GM21786 (cell line): ENCODE data around the gene PJA1.

Experiments
- ATAC-seq: cut with Tn5 transposase; IDR thresholded peaks from one replicate; pipeline ENCODE4 v1.9.1; 2021; ENCODE audit not compliant: unreplicated experiment

Gene PJA1

GRCh38 chrX:69144838-69145680 lies 20.2 kb downstream of the PJA1 start:
- no peak for ATAC-seq

- ATAC-seq, result no peak
Observed at GRCh38 chrX:69143530-69143929, 21.7 kb downstream of the PJA1 start.

- no peak for ATAC-seq
Observed at GRCh38 chrX:69142788-69143469, 22.3 kb downstream of the PJA1 start.

GRCh38 chrX:69140837-69141236 lies 24.4 kb downstream of the PJA1 start:
- ATAC-seq, result no peak

DNA sequence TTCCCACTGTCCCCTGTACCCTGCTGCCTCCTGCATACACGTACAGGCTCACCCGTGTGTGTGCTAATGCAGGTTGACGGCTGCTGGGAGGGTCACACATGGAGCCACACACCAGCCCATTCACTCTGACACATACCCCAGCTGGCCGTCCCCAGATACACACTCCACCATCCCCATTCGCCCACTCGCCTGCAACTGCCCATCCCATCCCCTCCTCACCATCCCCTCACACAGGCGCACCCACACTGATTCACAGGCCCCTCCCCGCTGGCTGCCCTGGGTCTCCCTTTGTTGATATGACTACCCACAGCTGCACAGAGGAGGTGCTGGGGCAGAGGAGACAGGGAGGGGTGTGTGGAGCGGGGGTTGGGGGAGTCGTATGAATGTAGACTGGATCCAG lies 25.7 kb downstream of the PJA1 start:
- no peak for ATAC-seq

- ATAC-seq, result no peak
Observed at GRCh38 chrX:69138512-69138911, 26.7 kb downstream of the PJA1 start.

DNA sequence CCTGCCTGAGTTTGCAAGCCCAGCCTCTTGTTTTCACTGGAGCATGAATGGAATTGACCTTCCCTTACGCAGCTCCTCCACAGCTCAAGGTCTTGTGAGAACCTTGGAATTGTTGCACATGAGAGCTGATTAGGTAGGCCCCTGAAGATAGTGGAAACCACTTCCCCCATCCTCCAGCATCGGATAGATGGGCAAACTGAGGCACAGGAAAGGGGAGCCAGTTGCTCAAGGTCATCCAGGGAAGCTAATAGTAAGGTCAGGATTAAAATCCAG lies 27.2 kb downstream of the PJA1 start:
- no peak for ATAC-seq

DNA sequence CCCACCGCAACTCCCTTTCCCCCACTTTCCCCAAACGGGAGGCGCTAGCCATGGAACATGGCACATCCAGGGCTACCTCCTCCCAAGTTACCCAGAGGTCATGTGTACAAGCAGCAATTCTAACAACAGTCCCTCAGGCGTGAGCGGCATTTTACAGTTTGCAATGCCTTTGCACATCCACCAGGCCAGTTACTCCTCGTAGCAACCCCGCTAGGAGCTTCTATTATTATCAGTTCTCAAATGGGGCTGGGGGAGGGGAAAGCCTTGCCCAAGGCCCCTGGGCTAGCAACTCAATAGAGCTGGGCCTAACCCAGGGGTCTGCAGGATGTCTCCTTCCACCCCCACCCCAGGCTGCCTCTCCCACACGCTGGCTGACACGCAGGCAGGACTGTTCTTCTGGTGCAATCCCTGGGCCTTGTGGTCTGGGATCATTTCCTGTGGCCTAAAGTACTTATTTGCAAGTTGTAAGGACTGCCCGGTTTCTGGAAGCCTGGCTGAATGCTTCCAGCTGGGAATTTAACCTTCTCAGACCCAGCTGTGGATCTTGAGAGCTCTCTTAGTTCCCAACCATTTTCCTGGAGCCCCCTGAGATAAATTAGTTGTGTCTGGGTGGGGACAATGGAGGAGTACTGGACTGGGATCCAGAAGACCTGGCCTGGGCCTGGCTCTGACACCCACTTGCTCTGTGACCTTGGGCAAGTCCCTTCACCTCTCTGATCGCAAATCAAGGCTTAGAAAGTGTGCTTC lies 27.7 kb downstream of the PJA1 start:
- ATAC-seq, result no peak

GRCh38 chrX:69136546-69137331 lies 28.5 kb downstream of the PJA1 start:
- ATAC-seq, result no peak

GRCh38 chrX:69133921-69134542 lies 31.2 kb downstream of the PJA1 start:
- no peak for ATAC-seq

GRCh38 chrX:69131886-69132285 lies 33.4 kb downstream of the PJA1 start:
- no peak for ATAC-seq

GRCh38 chrX:69130439-69130838 lies 34.8 kb downstream of the PJA1 start:
- ATAC-seq, result no peak

- no peak for ATAC-seq
Observed at GRCh38 chrX:69128588-69128987, 36.7 kb downstream of the PJA1 start.

DNA sequence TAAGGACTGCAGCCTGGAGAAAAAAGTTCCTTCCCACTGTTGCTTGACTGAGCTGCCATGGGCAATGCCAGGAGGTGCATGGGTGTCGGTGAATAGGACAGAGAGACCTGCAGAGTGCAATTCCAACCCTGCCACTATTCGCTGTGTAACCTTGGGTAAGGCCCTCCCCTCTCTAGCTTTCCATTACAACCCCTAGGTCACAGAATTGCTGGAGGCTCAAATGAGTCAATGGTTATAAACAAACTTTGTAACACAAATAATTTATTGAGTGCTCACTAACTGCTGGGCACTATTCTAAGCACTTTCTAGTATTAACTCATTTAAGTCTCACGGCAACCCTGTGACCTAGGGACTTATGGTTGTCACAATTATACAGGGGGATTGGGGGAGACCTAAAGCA lies 37.8 kb downstream of the PJA1 start:
- no peak for ATAC-seq

DNA sequence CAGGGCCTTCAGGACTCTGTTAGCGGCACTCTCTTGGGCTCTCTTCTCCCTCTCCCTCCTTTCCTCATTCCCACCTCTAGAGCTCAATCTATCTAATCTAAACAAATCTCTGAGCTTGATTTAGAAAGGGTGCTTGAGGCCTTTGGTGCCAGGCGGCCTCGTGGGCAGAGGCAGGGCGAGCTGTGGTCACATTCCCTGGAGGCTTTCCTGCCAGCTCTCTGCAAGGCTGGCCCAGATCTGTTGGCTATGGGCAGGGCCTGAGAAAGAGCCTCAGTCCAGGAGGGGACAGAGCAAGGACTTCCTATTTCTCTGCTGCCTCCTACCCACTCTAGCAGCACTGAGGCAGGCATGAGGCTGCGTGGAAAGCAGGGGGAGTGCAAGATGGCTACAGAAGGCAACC lies 38.6 kb downstream of the PJA1 start:
- ATAC-seq, result no peak

DNA sequence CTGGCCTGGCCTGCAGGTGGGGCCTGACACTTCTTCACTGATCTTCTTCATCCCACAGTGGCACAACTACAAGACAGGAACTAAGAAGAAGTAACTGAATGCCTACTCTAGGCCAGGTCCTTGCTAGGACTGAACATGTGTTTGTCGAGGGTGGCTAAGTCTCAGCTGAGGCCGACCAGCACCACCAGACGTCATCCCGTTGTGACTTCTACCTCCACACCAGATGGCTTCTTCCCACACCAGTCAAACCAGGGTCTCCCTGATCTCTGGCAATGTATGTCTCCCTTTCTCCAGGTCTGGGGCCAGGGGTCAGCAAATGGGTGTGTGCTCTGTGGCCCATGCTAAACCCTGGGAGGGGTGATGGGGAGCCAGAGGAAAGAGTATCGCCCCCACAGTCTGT lies 40.2 kb downstream of the PJA1 start:
- ATAC-seq, result no peak

DNA sequence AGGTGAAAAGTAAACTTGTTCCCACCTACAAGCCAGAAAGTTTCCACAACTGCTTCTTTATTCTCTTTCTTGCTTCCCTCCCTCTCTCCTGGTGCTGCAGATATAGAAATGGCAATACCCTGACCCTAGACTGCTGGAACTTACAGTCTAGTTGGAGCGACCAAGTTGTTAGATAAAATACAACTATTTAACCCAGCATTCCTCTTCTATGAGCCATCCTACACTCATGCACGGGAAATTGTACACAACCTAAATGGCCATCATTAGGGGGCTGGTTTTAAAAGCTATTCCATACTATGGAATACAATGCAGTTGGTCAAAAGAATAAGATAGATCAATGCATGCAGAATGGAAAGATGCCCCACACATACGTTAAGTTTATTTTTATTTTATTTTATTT lies 41.1 kb downstream of the PJA1 start:
- ATAC-seq, result no peak

DNA sequence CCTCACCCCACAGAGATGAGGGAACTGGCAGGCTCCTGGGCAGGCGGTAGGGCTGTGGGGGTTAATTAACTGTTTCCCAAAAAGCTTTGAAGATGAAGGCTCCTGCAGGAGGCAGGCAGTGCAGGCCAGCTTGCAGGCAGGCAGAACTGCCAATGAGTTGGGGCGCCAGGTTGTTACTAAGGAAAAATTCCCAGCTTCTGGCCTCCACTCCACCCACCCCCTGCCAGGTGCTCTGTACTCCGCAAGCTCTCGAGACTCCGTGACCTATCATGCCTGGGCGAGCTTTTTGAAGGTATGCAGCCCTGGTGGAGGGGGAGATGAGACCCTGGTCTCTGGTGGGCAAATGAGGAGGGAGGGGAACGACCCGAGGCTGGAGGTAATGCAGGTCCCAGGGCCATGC lies 41.8 kb downstream of the PJA1 start:
- ATAC-seq, result no peak

GRCh38 chrX:69121321-69122000 lies 43.8 kb downstream of the PJA1 start:
- ATAC-seq, result no peak

DNA sequence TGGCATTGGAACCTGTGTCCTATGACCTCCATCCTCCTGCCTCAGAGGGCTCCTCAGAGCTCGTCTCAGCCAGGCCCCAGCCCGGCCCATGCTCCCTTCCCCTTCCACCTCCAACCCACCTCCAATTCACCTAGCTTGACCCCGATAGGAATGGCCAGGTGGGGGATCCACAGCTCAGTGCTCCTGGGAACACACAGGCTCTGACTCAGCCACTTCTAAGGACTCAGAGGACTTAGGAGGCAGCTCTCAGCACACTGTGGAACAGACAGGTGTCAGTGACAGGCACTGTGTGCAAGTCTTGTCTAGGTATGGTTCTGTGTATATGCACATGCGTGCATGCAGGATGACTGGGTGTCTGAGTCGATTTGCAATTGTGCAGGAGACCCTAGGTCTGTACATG lies 44.8 kb downstream of the PJA1 start:
- ATAC-seq, result no peak
